ENCODE measurements around the gene PCDH9. TPM values are rescaled to one million over a fixed set of nuclear protein-coding genes. Genes with fewer than 3 reads are reported as not detected.

The PCDH9 gene
- total RNA-seq, 1 experiment from 2014 or later: 0.03 TPM

DNA sequence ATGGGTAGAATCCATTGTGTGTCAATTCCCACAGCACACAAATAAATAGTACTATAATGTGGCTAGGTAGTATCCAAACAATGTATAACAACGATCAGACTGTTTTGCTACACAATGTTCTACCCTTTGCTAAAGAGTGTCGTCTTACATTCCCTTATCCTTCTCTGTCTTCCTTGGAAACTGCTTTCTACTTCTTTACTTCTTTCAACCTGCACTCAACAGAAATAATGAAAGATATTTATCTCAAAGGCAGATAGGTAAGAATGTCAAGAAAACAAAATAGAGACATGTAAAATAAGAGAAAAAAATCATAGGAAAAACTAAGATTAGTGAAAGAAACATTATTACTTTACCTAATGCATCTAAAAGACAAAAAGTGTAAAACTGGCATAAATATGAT lies 814.7 kb downstream of the PCDH9 start:
- DNase-seq (ENCODE audit: low read depth): no peak
- in situ Hi-C loops (cut with HindIII; ENCODE audit: low pct_unique_long_range_greater_than_20kb, low sequenced_read_pairs): no loop called here

DNA sequence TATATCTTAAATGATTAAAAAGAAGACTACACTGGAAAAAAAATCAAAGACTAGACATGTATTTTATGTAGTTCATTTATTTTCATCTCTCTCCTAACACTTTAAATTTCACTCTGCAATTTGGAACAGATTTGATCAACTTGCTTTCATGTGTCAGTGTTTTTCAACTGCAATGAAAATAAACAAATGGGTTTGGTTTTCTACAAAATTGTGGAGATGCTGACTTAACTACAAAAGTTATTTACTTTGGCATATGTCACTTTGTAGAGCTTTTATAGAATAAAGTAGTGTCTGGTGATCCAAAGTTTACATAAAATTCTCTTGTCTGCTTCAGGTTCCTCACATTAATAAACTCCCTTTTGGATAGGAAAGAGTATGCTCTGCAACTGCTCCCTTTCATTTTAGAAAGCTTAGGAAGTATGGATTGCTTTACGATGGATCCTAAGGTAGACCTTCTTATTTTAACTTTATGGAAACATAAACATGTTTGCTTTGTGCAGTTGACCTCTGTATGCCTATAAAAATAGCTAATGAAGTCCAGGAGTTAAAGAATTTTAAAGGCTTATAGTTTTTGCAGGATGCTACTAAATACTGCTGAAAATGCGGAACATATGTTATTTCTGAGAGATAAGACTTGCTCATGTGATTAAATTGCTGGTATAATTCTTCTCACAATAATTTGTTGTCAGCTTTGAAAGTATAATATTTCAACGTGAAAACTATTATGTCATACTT lies 815.9 kb downstream of the PCDH9 start:
- in situ Hi-C loops (cut with HindIII; ENCODE audit: low pct_unique_long_range_greater_than_20kb, low sequenced_read_pairs): no loop called here
- no peak for DNase-seq (ENCODE audit: low read depth)

DNA sequence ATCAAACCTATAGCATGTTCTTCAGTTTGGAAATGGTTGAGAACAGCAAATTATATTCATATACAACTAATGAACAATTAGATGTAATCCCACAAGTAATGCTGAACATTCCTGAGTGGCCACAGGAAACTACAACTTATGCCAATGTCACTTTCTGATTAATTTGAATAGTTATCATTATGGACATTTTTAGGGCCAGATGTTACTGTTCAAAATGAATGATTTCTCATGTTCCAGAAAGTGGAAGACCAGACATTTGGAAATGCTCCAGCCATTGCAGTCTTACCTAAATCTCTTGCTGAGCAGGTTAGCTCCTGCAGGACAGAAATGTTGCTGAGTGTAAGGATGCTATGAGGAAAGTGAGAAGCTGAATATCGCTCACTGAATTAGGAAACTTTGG lies 819.8 kb downstream of the PCDH9 start:
- no peak for DNase-seq (ENCODE audit: low read depth)
- in situ Hi-C loops (cut with HindIII; ENCODE audit: low pct_unique_long_range_greater_than_20kb, low sequenced_read_pairs): no loop called here

DNA sequence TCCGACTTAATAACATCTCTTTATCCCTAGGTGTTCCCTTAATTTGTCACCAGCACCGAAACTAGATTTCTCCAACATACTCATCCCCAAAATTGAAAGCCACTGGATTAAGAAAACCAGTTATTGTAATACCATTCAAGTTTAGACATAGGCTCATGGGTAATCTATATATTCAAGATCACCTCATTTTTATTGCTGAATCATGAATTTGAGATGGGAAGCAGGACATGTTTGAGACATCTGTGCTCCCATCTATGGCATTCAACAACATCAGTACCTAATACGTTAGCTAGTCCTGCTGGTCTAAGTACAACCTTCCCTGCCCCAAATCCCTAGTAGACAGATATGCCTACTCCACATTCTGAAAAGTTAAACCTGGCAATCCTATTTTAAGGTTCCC lies 820.6 kb downstream of the PCDH9 start:
- no peak for DNase-seq (ENCODE audit: low read depth)
- in situ Hi-C loops (cut with HindIII; ENCODE audit: low pct_unique_long_range_greater_than_20kb, low sequenced_read_pairs): no loop called here

DNA sequence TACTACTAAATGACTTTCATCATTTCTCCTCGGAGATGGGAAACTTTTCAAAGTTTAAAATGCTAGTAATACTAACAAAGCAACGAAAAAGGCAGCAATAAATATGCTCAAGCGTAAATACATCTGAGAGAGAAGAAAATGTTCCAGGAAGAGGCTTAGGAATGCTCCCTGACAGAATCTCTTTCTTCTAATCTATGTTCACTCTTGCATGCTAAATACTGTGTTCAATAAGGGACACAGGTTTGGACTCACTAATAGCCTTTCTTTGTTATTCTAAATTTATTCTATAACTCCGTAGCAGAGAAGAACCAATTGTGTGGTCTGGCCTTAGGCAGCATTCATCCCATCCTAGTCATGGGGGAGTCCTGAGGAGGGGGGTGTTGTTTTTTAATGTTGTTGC lies 823.0 kb downstream of the PCDH9 start:
- in situ Hi-C loops (cut with HindIII; ENCODE audit: low pct_unique_long_range_greater_than_20kb, low sequenced_read_pairs): no loop called here
- no peak for DNase-seq (ENCODE audit: low read depth)

DNA sequence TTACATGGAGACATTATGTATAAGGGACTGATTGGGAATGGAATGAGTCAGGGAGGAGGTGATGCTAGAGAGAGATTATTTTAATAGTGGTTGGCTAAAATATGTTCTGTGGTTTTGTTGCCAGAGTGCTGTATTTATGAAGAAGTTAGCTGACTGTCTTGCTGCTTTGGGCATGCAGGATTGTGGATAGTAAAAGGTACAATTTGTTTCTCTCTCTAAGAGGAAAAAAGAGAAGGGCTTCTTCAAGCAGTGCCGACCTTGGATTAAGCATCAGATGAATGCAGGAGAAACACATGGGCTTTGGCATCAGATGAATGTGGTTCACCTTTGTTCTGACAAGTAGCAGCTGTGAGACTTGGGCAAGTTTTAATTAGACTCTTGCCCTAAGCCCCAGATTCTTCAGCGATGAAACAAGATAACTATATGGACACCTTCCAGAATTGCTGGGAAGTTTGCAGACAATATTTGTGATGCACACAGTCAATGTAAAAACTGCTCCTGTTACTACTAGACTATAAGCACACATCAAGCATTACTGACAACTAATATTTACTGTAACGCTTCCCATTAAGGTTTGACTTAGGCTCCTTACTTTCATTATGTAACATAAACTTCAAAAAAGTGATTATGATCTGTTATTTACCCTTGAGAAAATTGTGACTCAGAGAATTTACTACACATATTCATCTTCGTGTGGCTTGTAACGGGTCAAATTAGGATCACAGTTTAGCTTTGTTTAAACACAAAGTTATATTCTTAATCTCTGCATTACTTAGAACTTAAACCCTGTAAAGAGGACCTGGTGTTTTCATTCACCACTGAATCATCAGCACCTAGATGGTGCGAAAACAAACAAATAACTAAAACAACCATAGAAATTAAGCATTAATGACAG lies 824.0 kb downstream of the PCDH9 start:
- DNase-seq (ENCODE audit: low read depth): peak; percentile 0
- in situ Hi-C loops (cut with HindIII; ENCODE audit: low pct_unique_long_range_greater_than_20kb, low sequenced_read_pairs): no loop called here

DNA sequence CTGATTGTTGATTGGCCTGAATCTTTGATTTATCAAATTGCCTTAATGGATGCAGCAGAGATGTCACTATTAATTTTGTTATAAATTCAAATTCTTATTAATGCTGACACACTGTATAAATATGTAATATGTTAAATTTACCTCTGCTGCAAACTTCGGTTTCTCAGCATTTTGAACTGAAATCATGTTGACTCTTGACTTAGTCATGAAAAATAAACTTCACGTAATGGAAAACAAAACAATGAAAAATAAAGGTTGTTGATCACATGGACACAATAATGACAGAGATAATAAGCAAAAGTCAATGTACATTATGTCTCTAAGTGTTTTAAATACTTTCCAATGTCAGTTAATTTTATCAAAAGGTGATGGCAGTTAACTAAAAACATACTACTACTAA lies 827.6 kb downstream of the PCDH9 start:
- in situ Hi-C loops (cut with HindIII; ENCODE audit: low pct_unique_long_range_greater_than_20kb, low sequenced_read_pairs): no loop called here
- no peak for DNase-seq (ENCODE audit: low read depth)

DNA sequence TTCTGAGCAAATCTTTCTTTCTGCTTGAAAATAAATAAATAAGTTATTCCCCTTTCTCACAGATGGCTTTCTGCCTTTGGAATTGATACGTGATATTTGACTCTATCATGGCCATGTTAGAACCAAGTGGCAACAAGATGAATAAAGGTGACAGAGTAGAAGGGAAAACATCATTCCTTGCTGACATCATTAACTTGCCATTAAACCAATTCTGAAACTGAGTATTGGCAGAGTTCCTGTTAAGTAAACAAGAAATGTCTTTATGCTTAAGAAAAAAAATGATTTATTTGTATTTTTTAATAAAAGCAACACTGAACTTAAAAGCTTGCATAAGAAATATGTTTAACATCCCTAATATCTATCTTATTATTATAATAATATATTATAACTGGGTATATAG lies 828.1 kb downstream of the PCDH9 start:
- DNase-seq (ENCODE audit: low read depth): no peak
- in situ Hi-C loops (cut with HindIII; ENCODE audit: low pct_unique_long_range_greater_than_20kb, low sequenced_read_pairs): no loop called here

DNA sequence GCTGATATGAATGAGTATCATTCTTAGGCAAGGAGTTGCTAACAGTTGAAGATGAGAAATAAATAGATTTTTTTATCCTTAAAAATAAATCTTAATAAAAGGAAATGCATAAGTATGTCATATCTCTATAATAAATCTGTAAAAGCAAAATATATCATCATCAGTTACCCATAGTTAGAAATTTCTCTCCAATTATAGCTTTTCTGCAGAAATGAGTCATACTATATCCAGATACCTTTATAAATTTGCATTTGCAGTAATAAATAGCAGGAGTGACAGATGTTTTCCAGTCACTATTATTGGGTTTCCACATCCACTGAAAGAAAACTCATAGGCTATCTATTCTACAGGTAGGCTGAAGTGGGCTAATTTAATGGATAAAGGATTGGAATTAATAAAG lies 829.8 kb downstream of the PCDH9 start:
- in situ Hi-C loops (cut with HindIII; ENCODE audit: low pct_unique_long_range_greater_than_20kb, low sequenced_read_pairs): no loop called here

DNA sequence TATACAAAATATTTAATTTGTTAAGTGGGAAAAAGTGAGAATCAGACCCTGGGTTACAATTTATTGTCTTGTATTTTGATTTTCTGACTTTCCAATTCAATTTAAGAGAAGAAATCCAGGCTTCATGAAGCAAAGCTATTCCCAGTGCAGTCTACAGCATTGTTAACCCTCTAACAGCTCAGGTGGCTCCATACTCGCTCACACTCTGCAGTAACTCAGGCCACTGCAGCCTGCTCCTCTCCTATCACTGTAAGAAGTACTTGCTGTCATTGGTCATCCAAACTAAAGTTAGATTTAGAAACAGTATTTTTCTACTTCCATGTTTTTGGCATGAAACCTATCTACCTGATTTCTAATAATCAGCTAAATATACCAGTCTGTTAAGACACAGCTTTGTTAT lies 830.3 kb downstream of the PCDH9 start:
- no peak for DNase-seq (ENCODE audit: low read depth)
- in situ Hi-C loops (cut with HindIII; ENCODE audit: low pct_unique_long_range_greater_than_20kb, low sequenced_read_pairs): no loop called here

More for the DNA sequence above, 829.8 kb downstream of the PCDH9 start:
- no peak for DNase-seq (ENCODE audit: low read depth)

DNA sequence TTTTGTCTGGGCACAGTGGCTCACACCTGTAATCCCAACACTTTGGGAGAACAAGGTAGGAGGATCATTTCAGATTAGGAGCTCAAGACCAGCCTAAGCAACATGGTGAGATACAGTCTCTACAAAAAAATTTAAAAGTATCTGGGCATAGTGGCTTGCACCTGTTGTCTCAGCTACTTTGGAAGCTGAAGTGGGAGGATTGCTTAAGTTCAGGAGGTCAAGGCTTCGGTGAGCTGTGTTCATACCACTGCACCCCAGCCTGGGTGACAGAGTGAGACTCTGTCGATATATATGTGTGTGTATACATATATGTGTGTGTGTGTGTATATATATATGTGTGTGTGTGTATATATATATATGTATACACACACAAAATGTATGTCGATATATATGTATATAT lies 833.0 kb downstream of the PCDH9 start:
- in situ Hi-C loops (cut with HindIII; ENCODE audit: low pct_unique_long_range_greater_than_20kb, low sequenced_read_pairs): no loop called here
- DNase-seq (ENCODE audit: low read depth): no peak

DNA sequence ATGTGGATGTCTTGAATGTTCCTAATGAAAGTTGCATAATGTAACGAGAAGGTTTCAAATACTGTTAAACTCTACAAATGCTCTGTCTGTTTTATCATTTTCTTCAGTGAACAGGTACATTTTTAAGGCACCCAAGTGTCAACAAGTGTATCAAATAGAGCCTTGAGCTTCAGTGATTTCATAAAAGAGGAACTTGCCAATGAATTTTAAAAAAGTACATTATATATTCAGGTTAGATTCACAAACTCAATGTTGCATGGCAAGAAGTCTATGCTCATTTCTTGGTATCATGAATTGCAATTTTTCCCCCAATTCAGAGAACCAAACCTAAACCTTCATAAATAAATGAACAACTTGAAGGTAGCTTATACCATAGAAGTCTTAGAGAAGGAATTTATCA lies 838.8 kb downstream of the PCDH9 start:
- in situ Hi-C loops (cut with HindIII; ENCODE audit: low pct_unique_long_range_greater_than_20kb, low sequenced_read_pairs): no loop called here
- no peak for DNase-seq (ENCODE audit: low read depth)

DNA sequence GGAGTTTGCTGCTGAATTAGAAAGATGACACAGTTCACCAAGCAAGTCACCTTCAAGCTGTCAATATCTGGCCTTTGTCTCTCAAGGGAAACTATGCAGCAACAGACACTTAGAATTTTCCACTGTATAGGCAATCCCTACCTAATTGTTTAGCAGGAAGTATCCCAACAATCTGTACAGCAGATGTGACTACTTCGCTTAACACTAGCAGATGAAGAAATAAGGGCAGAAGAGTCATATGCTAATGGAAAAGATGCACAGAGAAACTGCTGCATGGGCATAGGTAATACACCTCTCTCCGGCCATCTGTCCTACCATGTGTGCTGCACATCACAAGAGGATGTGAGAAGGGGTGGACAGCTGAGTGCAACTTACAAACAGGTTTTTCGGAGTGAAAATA lies 851.2 kb downstream of the PCDH9 start:
- no peak for DNase-seq (ENCODE audit: low read depth)
- in situ Hi-C loops (cut with HindIII; ENCODE audit: low pct_unique_long_range_greater_than_20kb, low sequenced_read_pairs): no loop called here

DNA sequence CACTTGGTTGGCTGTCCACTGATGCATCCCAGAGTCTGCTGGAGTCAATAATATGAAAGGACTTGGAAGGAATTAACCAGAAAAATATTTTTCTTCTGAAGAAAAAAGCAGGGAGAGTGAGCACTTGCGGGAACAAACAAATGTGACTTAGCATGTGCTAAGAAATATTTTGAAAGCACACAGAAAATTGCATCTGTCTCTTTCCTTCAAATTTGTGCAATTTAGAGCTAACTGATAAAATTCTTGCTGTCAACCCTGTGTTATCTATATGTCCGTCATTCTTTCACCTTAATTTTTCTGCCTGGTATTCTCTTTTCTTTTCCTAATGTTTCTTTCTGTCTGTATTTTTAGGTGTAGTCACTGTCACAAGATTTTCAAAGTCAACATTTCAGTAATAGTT lies 852.6 kb downstream of the PCDH9 start:
- DNase-seq (ENCODE audit: low read depth): no peak
- in situ Hi-C loops (cut with HindIII; ENCODE audit: low pct_unique_long_range_greater_than_20kb, low sequenced_read_pairs): no loop called here

DNA sequence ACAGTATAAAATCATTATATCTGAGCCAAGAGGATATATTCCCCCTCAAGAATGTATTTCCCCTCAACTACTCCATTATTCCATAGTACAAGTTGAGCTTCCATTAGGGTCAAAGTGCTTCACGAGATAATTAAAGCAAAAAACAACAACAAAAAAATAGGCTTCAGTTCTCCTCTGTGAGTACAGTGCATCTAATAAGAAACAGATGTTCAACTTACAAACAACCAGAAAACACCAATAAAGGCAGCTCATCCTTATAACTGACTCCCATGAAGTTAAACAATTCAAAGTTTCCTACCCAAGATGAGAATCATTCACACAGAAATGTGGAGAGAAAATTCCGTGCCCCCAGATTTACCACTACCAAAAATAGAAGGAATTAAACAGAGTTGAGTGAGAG lies 854.4 kb downstream of the PCDH9 start:
- in situ Hi-C loops (cut with HindIII; ENCODE audit: low pct_unique_long_range_greater_than_20kb, low sequenced_read_pairs): no loop called here
- DNase-seq (ENCODE audit: low read depth): no peak

DNA sequence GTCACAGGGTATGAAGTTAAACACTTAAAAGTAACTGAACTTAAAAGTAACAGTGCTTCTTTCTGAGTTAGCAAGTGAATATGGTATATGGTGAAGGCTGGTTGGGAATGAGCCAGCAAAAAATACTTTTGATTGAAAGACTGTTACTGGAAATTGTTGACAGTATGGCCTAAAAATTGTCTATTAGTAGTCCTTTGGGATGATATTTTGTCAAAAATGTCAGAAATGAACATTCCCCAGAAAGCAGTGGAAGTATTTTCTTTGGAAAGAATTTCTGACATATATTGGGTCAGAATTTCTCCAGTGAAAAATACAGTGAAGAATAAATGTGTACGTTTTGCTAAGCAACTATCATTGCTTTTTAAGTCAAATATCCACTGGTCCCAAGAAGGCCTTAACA lies 860.5 kb downstream of the PCDH9 start:
- no peak for DNase-seq (ENCODE audit: low read depth)
- in situ Hi-C loops (cut with HindIII; ENCODE audit: low pct_unique_long_range_greater_than_20kb, low sequenced_read_pairs): no loop called here

DNA sequence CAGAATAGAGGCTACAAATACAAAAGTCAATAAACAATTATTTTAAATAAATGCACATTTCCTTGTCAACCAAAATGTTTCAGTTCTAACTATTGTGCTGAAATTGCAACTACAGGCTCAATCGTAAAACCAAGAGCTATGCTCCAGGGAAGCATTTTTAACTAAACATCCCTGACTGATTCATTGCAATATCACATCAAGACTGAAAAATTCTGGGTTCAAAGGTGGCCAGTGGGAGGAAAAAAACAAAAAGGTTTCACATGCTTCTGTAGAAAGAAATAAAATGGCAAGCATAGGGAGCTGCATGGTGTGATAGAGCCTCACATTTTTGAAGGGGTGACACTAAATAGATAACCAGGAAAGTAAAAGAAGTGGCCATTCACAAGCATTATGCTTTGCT lies 862.8 kb downstream of the PCDH9 start:
- no peak for DNase-seq (ENCODE audit: low read depth)
- in situ Hi-C loops (cut with HindIII; ENCODE audit: low pct_unique_long_range_greater_than_20kb, low sequenced_read_pairs): no loop called here

DNA sequence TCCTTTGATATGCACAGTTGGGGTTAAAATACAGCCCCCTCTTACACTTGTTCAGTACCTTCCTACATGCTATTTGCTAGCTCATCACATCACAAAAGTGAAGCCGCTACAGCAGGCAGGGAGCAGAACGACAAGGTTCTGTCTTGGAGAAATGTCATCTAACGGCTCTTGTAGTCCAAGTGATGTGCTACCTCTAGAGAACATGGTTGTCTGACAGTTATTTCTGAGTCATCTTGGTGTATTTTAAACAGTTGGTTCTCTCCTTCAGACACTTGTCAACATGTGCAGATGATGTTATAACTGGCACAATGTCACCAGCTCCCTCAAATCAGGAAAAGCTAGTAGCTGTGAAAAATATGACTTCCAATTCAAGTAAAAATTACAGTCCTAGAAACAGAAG lies 865.0 kb downstream of the PCDH9 start:
- in situ Hi-C loops (cut with HindIII; ENCODE audit: low pct_unique_long_range_greater_than_20kb, low sequenced_read_pairs): no loop called here
- DNase-seq (ENCODE audit: low read depth): no peak

DNA sequence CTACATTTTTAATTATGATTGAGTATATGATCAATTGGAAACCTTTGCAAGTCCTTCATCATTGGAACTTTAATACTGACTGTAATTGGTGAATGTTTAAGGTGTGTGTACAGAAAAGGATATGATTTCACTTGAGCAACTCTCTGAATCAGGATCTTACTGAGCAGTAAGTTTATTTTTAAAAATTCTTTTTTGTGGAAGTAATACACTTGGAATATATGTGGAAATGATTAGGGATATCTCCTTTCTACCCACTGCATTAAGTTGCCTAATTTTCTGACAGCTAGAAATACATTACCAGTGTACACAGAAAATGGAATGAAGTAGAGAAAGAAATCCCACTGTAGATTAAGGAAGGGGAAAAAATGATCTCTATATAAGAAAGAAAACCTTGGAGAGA lies 865.8 kb downstream of the PCDH9 start:
- in situ Hi-C loops (cut with HindIII; ENCODE audit: low pct_unique_long_range_greater_than_20kb, low sequenced_read_pairs): no loop called here
- no peak for DNase-seq (ENCODE audit: low read depth)

DNA sequence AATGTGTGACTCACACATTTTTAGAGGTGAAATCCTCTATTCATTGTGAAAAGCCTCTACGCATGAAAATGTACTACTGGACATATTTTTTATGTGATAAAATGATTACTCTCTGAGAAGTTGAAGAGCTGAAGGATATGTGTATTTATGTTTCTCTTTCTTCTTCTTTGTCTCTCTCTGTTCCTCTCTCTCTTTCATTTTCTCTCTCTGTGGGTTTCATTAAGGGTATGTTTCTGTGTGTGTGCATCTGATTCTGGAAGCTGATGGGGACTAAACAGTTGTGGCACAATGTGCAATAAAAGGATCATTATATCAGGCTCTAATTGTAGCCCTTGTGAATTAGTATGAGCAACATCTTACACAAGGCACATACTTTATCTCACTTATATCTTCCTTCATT lies 867.7 kb downstream of the PCDH9 start:
- DNase-seq (ENCODE audit: low read depth): no peak
- in situ Hi-C loops (cut with HindIII; ENCODE audit: low pct_unique_long_range_greater_than_20kb, low sequenced_read_pairs): no loop called here
